Activated T-helper 1 cell treated with anti-CD3 and anti-CD28 coated beads, Interleukin-12 subunit alpha, Interleukin-12 subunit beta, Interleukin-2, Interleukin-4 antibody, amounts not matched to agents 30 ng/mL and 10 ng/mL and 1 ng/mL, durations not matched to agents 14 hours and 24 hours and 36 hours (primary cell): ENCODE results near the gene TPX2. TPM values are rescaled to one million over a fixed set of nuclear protein-coding genes. Genes with fewer than 3 reads are reported as not detected.
"Not testable (repeated sequence)": the region's sequence is repeated elsewhere in the genome, so short reads cannot be mapped to it uniquely, and the experiment has no call there.

ENCODE experiments used
- DNase-seq: peaks from one replicate; pipeline ENCODE4 v3.0.0; 2021; ENCODE audit warnings: low spot score
- H3K27ac Mint-ChIP-seq: one replicate; pipeline ENCODE4 v1.8.0; 2021; ENCODE audit warnings: mild to moderate bottlenecking, mixed read lengths
- H3K27me3 Mint-ChIP-seq: one replicate; pipeline ENCODE4 v1.8.0; 2022; ENCODE audit warnings: mild to moderate bottlenecking, moderate library complexity, mixed read lengths; ENCODE audit not compliant: insufficient read depth
- H3K36me3 Mint-ChIP-seq: one replicate; pipeline ENCODE4 v1.8.0; 2021; ENCODE audit warnings: low read depth, mixed read lengths
- H3K4me1 Mint-ChIP-seq: one replicate; pipeline ENCODE4 v1.8.0; 2021; ENCODE audit warnings: low read depth, mixed read lengths
- H3K4me3 Mint-ChIP-seq: one replicate; pipeline ENCODE4 v1.8.0; 2021; ENCODE audit warnings: mild to moderate bottlenecking, moderate library complexity, mixed read lengths
- H3K9me3 Mint-ChIP-seq: one replicate; pipeline ENCODE4 v1.8.0; 2021; ENCODE audit warnings: mixed read lengths
- intact Hi-C: fragments of 100-400 bp; cut with micrococcal nuclease; formaldehyde crosslinking; loops from one replicate; pipeline ENCODE4 v1.15.1; 2024
- total RNA-seq: library from RNA; stranded (reverse); gene quantifications from 2 replicates; pipeline ENCODE4 v1.2.3, GENCODE V29; 2022

The TPX2 gene
- total RNA-seq, 1 donor from 2014 or later, result 54.4 TPM

DNA sequence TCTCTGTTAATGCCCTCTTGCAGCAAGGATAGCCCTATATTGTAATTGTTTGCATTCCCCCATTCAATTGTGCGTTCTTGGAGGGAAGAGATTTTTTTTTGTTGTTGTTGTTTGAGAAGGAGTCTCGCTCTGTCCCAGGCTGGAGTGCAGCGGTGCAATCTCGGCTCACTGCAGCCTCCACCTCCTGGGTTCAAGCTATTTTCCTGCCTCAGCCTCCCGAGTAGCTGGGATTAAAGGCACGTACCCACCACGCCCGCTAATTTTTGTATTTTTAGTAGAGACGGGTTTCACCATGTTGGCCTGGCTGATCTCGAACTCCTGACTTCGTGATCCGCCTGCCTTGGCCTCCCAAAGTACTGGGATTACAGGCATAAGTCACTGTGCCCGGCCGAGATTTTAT lies 7.9 kb downstream of the TPX2 start:
- Mint-ChIP-seq H3K27ac (peak overlapping the region; percentile 32), H3K36me3 (peaks cover 27% of the 10 kb centered on the region), H3K4me1 (peaks cover 34% of the 10 kb centered on the region)
- H3K9me3 Mint-ChIP-seq, intact Hi-C loops, H3K4me3 Mint-ChIP-seq, DNase-seq, H3K27me3 Mint-ChIP-seq: not testable (repeated sequence)

DNA sequence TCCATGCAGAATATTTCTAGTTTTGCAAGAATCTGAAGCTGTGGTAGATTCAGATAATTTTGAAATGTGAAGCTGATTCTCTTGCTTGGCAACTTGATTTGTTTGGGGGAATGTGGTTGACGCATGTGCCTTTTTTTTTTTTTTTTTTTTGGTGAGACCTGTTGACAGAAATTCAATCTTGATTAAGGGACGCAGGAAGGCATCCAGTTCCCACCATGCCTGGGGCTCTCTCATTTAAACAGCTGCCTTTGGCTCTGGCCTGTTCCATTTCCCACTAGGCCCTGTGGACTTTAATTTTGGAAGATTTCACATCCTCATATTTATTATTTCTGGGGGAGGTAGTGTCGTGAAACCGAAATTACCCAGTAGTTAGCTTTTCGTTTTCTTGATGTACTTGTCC lies 8.6 kb downstream of the TPX2 start:
- peaks cover 25% of the 10 kb centered on the region for H3K36me3 Mint-ChIP-seq
- H3K27me3 Mint-ChIP-seq, result no peaks in the 10 kb centered on the region
- peaks cover 35% of the 10 kb centered on the region for H3K4me1 Mint-ChIP-seq
- H3K9me3 Mint-ChIP-seq, result no peaks in the 10 kb centered on the region
- no peak overlapping the region for H3K4me3 Mint-ChIP-seq
- DNase-seq, result no peak
- H3K27ac Mint-ChIP-seq, result no peak overlapping the region
- intact Hi-C loops, result no loop called here

DNA sequence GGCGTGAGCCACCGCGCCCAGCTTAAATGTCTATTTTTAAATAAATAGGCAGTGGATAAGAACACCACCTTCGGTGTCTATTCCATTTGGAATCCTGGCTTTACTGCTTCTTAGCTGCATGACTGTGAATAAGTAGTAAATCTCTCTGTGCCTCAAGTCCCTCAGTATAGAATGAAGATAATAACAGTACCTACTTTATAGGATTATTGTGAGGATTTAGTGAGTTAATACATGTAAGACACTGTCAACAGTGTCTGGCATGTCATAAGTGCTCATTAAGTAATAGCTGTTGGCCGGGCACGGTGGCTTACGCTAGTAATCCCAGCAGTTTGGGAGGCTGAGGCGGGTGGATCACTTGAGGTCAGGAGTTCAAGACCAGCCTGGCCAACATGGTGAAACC lies 10.1 kb downstream of the TPX2 start:
- no peak for DNase-seq
- H3K4me3 Mint-ChIP-seq, result no peak overlapping the region
- no peaks in the 10 kb centered on the region for H3K27me3 Mint-ChIP-seq
- intact Hi-C loops, result no loop called here
- H3K36me3 Mint-ChIP-seq, result peaks cover 34% of the 10 kb centered on the region
- no peaks in the 10 kb centered on the region for H3K9me3 Mint-ChIP-seq
- H3K4me1 Mint-ChIP-seq, result peaks cover 43% of the 10 kb centered on the region
- no peak overlapping the region for H3K27ac Mint-ChIP-seq

DNA sequence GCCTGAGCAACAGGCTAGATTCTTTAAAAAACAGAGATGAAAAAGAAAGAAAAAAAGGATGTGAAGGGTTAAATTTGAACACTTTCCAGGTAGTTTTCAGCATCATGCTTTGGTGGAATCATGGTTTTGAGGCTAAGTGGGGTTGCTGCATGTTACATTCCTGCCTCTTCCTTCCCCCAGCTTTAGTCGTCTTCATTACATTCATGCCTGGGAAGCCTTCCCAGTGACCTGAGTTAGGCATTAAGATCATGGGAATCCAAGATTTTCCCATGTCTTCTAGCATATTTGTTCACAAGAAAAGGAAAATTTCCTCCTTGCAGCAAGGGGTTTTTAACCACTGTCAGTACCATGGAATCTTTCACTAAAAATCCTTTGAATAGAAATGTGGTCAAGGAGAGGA lies 12.0 kb downstream of the TPX2 start:
- peaks cover 29% of the 10 kb centered on the region for H3K36me3 Mint-ChIP-seq
- H3K9me3 Mint-ChIP-seq, result no peaks in the 10 kb centered on the region
- peaks cover 39% of the 10 kb centered on the region for H3K4me1 Mint-ChIP-seq
- H3K27ac Mint-ChIP-seq, result no peak overlapping the region
- DNase-seq, result no peak
- no peaks in the 10 kb centered on the region for H3K27me3 Mint-ChIP-seq
- intact Hi-C loops, result no loop called here
- H3K4me3 Mint-ChIP-seq, result no peak overlapping the region

DNA sequence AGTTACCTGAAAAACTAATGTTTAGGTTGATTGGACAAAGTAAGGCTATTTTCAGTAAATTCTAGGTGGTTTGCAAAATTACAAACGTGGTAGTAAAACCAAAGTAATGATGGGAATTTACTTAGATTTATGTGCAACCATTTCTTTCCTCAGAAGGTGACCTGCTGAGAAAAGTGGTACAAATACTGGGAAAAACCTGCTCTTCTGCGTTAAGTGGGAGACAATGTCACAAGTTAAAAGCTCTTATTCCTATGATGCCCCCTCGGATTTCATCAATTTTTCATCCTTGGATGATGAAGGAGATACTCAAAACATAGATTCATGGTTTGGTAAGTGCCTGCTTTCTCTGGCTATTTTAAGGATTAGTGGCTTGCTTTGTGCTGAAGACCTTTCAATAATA lies 18.2 kb downstream of the TPX2 start:
- H3K27me3 Mint-ChIP-seq, result no peaks in the 10 kb centered on the region
- intact Hi-C loops, result no loop called here
- no peaks in the 10 kb centered on the region for H3K9me3 Mint-ChIP-seq
- no peak overlapping the region for H3K4me3 Mint-ChIP-seq
- H3K4me1 Mint-ChIP-seq, result peaks cover 22% of the 10 kb centered on the region
- H3K36me3 Mint-ChIP-seq, result peaks cover 46% of the 10 kb centered on the region
- no peak for DNase-seq
- H3K27ac Mint-ChIP-seq, result no peak overlapping the region

DNA sequence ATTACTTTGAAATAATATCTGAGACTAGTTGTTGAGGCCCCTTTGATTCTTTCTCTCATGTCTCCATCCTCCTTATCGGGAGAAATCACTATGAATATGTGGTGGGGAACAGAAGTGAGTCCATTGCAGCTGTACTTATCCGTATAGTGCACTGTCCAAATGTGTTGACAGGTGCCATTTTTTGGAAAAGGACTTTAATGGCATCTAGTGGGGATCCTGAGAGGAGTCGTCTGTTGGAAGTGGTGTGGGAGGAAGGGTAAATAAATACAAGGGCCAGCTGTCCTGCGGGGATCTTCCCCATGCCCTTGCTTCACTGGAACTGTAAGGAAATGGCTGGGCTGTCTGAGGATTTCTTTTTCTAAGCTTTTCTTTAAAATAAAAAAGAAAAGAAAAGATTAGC lies 19.4 kb downstream of the TPX2 start:
- intact Hi-C loops, result no loop called here
- H3K27me3 Mint-ChIP-seq, result no peaks in the 10 kb centered on the region
- H3K27ac Mint-ChIP-seq, result no peak overlapping the region
- no peak overlapping the region for H3K4me3 Mint-ChIP-seq
- H3K9me3 Mint-ChIP-seq, result no peaks in the 10 kb centered on the region
- H3K4me1 Mint-ChIP-seq, result peaks cover 13% of the 10 kb centered on the region
- no peak for DNase-seq
- peaks cover 42% of the 10 kb centered on the region for H3K36me3 Mint-ChIP-seq

DNA sequence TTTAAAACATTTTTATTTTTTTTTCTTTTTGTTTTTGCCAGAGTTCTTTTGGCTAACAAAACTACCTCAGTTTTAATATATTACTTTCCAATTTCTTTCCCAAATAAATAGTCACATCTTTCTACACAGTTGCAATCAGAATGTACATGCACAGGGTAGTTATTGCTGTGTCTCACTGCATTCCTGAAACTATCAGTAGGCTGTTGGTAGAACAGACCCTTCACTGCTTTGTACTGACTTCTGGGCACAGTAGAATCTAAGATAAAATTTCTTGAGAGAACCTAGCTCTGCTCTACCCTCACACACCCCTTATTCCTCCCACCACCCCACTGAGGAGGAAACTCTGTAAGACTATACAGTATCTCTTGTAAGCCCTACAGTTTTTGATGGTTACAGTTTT lies 19.9 kb downstream of the TPX2 start:
- intact Hi-C loops, result no loop called here
- Mint-ChIP-seq H3K4me1 (peaks cover 13% of the 10 kb centered on the region), H3K27me3 (no peaks in the 10 kb centered on the region), H3K27ac (no peak overlapping the region), H3K36me3 (peaks cover 41% of the 10 kb centered on the region), H3K4me3 (no peak overlapping the region), H3K9me3 (no peaks in the 10 kb centered on the region)
- DNase-seq, result no peak

DNA sequence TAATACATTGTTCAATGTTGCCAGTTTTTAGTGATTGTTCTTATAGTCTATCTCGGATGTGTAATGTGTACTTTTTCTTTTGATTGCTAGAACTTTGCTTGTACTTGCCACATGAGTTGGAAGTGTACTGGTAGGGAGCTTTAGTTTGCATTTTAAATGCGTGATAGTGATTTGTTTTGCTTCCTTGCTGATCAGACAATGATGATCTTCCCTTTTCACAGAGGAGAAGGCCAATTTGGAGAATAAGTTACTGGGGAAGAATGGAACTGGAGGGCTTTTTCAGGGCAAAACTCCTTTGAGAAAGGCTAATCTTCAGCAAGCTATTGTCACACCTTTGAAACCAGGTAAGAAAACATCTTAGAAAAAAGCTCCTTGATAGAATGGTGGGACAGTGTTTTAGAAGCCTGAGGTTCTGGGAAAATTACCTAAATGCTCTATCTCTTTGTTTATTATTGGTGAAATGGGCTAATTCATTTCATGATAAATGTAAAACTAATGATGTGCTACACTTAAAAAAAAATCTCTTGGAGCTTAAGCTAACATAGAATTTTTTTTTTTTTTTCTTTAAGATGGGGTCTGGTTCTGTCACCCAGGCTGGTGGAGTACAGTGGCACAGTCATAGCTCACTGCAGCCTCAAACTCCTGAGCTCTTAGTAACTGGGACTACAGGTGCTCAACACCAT lies 20.9 kb downstream of the TPX2 start:
- no peak overlapping the region for H3K4me3 Mint-ChIP-seq
- intact Hi-C loops, result no loop called here
- H3K36me3 Mint-ChIP-seq, result peaks cover 39% of the 10 kb centered on the region
- H3K4me1 Mint-ChIP-seq, result peaks cover 13% of the 10 kb centered on the region
- DNase-seq, result no peak
- peak overlapping the region; percentile 4 for H3K27ac Mint-ChIP-seq
- no peaks in the 10 kb centered on the region for H3K9me3 Mint-ChIP-seq
- H3K27me3 Mint-ChIP-seq, result no peaks in the 10 kb centered on the region

DNA sequence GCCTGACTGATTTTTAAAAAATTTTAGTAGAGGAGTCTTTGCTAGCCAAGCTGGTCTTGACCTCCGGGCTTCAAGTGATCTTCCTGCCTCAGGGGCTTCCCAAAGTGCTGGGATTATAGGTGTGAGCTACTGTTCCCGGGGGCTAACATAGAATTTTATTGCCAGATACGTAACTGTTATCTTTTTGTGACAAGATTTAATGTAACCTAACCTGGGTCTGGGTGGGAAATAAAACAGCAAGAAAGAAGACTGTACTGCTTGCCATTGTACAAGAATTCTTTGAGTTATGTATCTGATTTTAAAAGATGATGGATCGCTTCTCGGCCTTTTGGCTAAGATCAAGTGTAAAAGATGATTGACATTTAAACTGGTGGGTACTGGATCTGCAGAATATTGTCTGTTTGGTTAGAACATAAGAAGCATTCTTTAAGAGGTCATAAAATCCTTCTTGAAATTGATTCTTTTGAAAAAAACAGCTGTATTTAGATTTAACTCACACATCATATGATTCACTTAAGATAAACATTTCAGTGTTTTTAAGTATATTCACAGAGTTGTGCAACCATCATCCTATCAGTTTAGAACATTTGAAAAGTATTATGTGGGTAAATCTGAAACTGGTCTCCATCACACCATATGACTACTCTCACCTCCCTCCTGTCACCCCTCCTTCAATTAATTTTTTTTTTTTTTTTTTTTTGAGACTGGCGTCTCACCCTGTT lies 21.6 kb downstream of the TPX2 start:
- no peak overlapping the region for H3K4me3 Mint-ChIP-seq
- H3K27me3 Mint-ChIP-seq, result no peaks in the 10 kb centered on the region
- peaks cover 18% of the 10 kb centered on the region for H3K4me1 Mint-ChIP-seq
- H3K9me3 Mint-ChIP-seq, result no peaks in the 10 kb centered on the region
- peaks cover 43% of the 10 kb centered on the region for H3K36me3 Mint-ChIP-seq
- no peak for DNase-seq
- no peak overlapping the region for H3K27ac Mint-ChIP-seq
- intact Hi-C loops, result no loop called here

DNA sequence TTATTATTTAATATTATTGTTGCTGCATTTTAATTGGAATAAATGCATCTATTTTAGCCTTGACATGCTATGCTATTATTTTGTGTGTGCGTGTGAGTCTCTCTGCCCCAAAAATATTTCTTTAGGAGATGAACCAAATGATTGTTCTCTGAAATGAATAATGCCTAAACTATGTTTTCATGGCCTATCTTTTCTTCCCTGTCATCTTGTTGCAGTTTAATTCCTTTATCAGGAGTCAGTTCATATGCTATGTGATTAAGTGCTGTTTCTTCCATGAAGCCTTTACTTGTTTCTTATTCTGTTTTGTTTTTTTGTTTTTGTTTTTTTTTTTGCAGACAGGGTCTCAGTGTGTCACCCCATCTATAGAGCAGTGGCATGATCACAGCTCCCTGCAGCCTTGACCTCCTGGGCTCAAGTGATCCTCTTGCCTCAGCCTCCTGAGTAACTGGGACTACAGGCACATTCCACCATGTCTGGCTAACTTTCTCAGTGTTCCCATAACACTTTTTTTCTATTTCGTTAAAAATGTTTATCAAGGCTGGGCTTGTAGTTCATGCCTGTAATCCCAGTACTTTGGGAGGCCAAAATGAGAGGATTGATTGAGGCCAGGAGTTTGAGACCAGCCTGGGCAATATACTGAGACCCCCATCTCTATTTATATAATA lies 25.7 kb downstream of the TPX2 start:
- no peaks in the 10 kb centered on the region for H3K27me3 Mint-ChIP-seq
- no peak for DNase-seq
- no peaks in the 10 kb centered on the region for H3K9me3 Mint-ChIP-seq
- no peak overlapping the region for H3K27ac Mint-ChIP-seq
- no peak overlapping the region for H3K4me3 Mint-ChIP-seq
- H3K4me1 Mint-ChIP-seq, result peaks cover 6% of the 10 kb centered on the region
- peaks cover 32% of the 10 kb centered on the region for H3K36me3 Mint-ChIP-seq
- intact Hi-C loops, result no loop called here

DNA sequence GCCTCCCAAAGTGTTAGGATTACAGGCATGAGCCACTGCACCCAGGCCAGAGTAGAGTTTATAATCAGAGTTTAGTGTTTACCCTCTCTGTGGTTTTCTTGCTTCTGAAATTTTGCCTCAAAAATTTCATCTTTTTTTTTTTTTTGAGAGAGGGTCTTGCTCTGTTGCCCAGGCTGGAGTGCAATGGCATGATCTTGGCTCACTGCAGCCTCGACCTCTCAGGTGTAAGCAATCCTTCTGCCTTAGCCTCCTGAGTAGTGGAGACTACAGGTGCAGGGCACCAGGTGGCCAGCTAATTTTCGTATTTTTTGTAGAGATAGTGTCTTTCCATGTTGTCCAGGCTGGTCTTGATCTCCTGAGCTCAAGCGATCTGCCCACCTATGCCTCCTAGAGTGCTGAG lies 28.7 kb downstream of the TPX2 start:
- no peak overlapping the region for H3K4me3 Mint-ChIP-seq
- peaks cover 30% of the 10 kb centered on the region for H3K36me3 Mint-ChIP-seq
- no peak for DNase-seq
- peaks cover 12% of the 10 kb centered on the region for H3K4me1 Mint-ChIP-seq
- no peaks in the 10 kb centered on the region for H3K9me3 Mint-ChIP-seq
- intact Hi-C loops, result no loop called here
- H3K27me3 Mint-ChIP-seq, result no peaks in the 10 kb centered on the region
- H3K27ac Mint-ChIP-seq, result no peak overlapping the region

DNA sequence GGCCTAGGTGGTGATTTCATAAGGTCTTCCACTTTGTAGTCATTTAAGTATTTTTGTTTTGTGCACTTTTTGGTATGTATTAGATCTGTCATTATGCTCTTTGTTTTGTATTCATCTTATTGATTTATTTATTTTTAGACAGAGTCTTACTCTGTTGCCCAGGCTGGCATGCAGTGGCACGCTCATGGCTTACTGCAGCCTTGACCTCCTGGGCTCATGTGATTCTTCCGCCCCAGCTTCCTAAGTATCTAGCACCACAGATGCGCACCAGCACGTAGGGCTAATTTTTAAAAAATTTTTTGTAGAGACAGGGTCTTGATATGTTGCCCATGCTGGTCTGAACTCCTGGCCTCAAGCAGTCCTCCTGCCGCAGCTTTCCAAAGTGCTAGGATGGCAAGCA lies 30.6 kb downstream of the TPX2 start:
- H3K27ac Mint-ChIP-seq, result peak overlapping the region; percentile 25
- H3K36me3 Mint-ChIP-seq, result peaks cover 36% of the 10 kb centered on the region
- DNase-seq, result no peak
- no peak overlapping the region for H3K4me3 Mint-ChIP-seq
- intact Hi-C loops, result no loop called here
- no peaks in the 10 kb centered on the region for H3K9me3 Mint-ChIP-seq
- peaks cover 12% of the 10 kb centered on the region for H3K4me1 Mint-ChIP-seq
- H3K27me3 Mint-ChIP-seq, result no peaks in the 10 kb centered on the region

DNA sequence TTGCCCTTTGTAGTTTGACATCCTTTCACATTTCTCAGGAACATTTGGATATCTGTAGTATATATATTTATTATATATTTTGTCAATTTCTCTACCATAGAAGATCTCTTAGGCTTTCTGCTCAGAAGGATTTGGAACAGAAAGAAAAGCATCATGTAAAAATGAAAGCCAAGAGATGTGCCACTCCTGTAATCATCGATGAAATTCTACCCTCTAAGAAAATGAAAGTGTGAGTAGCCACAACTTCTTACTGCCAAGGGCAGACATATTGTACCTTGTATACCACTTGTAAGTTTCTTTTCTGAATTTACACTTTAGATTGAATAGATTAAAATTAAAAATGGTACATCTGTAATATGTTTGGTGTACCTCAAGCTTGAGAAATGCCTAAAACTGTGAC lies 31.2 kb downstream of the TPX2 start:
- Mint-ChIP-seq H3K27me3 (no peaks in the 10 kb centered on the region), H3K36me3 (peaks cover 35% of the 10 kb centered on the region), H3K27ac (no peak overlapping the region), H3K4me1 (peaks cover 11% of the 10 kb centered on the region), H3K9me3 (no peaks in the 10 kb centered on the region), H3K4me3 (no peak overlapping the region)
- DNase-seq, result no peak
- intact Hi-C loops, result no loop called here
